NCI-H187 treated with DMSO at 0.1 percent for 48 hours (cell line): ENCODE results near the gene EXOG.
"Not testable (repeated sequence)": the region's sequence is repeated elsewhere in the genome, so short reads cannot be mapped to it uniquely, and the experiment has no call there.

Source experiments
- DNase-seq: peaks from one replicate; lab custom pipeline; 2025; lab: John Stamatoyannopoulos, UW

Gene EXOG

DNA sequence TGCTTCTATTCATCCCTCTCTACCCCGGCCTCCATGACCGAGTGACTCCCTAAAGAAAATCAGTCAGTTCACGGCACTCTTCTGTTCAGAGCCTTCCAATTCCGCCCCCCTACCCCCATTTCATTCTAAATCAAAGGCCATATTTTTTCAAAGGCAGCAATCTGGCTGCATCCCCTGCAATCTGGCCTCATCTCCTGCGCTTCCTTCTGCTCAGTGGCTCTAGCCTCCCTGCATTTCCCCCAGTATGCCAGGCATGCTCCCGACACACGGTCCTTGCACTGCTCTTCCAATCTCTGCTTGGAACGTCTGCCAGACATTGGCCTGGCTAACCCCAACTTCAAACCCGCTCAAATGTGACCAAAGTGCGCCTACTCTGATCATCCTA lies 67.7 kb downstream of the EXOG start:
- DNase-seq: no peak

DNA sequence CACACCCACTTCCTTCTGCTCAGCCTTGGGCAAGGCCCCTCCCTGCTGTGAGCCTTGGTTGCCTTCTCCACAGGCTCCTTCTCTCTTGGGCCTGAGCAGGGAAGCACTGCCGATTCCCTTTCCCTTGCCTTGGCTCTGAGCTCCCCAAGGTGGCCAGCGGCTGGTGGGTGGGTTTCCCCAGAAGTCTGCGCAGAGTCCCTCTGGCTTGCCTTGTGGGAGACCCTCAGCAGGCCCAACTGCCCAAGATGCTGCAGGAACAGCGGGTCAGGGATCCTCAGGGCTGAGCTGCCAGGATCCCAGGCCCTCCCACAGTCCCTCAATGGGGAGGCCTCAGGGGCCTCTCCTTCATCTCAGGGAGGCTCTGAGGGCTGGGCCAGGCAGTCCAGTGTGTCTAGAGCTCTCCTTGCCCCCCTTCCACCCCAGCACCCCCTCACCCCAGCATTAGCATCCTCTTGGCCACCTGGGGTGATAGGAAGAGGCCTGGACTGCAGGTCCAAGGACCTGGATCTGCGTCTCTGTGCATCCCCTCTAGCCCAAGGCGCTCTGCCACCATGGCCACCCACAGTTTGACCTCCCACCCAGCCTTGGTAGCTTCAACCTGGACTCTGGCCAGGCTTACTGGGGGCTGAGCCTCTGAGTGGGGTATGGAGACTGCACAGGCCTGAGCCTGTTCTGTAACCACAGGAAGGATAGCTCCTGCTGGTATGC lies 68.6 kb downstream of the EXOG start:
- DNase-seq: no peak

DNA sequence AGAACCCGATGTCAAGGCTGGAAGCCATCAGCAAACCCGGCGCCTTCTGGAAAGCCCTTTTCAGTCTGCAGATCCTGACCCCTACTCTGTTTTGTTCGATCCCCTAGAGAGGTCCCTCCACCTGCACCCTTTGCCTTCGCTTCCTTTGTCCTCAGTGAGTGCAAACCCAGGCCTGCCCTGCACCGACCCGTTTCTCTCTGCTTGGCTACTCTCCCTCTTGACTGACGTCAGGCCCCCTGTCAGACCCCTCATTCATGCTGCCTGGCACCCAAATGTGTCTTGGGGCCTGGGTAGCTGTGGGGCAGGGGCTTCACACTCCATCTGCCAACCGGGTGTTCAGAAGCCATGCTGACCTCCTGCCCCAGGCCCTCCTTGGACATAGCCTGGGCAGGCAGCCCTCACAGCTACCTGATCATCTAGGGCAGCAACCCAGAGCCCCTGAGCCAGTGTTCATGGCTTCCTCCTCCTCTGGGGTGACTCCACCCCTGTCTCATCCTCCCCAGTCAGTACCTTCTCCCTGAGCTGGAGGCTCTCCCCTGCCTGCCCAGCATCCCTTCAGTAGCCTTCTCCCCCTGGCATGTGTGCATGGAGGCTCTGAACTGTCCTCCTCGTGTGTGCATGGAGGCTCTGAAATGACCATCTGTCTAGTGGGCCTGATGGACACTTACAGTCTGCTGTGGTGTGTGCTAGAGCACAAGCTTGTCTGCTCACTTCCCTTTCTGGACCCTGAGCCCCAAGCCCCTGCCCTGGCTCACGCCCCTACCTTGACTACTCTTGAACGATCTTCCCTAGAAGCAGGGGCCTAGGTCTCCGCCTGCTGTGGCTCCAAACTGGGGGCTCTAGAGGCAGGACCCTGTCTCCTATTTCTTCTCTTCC lies 69.4 kb downstream of the EXOG start:
- DNase-seq: no peak

DNA sequence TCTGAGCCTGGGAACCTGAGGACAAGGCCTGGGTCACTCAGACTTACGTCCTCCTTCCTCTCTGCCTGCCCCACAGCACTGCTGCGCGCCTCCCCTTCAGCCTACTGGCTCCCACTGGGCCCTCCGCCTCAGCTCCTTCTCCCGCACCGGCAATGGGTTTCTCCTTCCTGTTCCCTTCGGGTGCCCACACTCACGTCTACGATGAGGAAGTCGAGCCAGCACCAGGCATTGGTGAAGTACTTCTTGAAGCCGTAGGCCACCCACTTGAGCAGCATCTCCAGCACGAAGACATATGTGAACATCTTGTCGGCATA lies 70.0 kb downstream of the EXOG start:
- DNase-seq: no peak

DNA sequence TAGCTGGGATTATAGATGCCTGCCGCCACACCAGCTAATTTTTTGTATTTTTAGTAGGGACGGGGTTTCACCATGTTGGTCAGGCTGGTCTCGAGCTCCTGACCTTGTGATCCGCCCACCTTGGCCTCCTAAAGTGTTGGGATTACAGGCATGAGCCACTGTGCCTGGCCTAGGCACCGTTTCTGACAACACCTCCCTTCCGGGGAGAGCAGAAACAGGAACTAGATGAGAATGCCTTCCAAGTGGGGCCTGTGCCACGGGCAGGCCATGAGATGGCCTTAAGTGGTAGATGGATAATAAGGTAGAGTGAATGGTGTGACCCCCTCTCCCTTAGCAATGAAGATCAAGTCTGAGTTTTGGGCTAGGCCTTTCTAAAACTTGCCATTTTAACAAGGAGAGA lies 70.7 kb downstream of the EXOG start:
- DNase-seq: not testable (repeated sequence)

DNA sequence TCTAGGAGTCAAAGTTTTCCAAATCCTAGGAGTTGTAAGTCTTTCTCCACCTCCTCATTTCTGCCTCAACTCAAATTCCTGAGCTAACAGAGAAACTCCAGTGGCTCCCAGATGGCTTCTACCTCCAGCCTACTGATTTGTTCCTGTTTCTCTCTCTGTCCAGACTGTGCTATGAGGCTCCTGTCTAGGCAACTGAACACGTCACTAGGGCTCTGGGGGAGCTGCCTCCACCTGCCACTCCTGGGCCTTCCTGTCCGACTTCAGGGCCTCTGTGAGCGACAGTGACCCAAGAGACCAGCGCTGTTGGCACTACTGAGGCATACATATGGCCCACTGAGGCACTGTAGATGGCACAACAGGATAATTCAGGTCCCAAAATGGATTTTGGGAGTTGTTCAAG lies 71.4 kb downstream of the EXOG start:
- DNase-seq: no peak

DNA sequence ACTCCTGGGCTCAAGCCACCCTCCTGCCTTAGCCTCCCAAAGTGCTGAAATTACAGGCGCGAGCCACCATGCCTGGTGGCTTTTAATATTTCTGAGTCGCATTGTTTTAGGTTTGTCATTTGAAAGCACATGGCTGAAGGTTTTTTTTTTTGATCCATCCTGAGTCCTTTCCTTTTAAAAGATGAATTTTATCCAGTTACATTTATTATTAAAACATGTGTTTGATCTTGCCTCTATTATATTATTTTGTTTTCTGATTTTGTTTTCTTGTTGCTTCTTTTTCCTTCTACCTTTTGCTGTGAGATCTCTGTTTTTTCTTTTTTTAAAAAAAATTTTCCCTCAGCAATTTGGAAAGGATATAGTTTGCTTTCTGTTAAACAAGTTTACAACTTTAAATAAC lies 77.0 kb downstream of the EXOG start:
- no peak for DNase-seq

DNA sequence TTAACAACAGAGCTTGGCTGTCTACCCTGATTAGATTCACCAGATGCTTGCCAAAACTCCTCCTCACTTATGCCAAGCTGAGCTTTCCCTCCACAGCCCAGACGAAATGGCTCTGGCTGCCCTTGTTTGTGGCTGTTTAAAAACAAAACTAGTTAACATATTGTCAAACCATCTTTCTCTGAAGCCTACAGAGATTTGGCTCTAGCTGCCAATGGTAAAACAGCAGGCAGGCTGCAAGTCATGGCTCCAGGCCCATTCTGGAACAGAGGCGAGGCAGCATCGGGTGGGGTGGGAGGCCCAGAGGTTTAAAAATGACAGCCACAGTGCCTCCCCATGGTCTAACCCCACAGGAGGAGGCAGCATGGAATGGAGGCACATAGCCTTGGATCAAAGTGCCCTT lies 77.4 kb downstream of the EXOG start:
- no peak for DNase-seq

DNA sequence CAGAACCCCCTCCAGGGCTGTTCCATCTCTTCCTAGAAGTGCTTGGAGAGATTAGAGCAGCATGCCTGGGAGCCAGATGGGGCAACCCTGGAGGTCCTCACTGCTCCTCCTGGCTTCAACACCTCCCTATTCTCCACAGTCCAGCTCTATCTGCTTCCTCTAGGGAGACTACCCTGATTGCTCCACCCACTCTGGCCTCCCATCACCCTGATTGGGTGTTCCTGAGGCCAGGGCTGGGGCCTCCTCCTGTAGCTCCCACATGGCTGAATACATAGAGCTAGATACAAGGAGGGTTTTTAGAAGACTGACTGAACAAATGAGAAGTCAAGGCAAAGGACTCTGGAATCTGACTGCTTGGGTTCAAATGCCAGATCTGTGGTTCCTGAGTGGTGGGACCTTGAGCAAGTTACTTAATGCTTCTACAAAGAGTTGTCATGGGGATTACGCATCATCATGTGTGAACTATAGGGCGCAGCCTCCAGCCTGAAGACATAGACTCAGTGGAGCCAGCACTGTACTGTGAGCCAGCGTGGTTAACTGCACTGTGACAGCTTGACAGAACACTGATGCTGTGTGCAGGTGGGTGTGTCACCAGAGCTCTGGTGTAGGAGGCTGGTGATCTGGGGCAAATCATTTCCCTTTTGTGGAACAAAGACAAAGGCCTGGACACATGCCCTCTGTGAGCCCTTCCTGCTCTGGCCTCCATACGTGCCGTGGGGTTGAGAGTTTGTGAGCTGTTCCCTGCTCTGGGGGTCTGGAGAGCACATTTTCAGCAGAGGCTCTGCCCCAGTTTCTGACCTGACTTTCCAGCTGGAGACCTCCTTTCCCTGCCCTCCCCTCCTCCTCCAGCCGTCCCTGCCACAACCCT lies 78.5 kb downstream of the EXOG start:
- DNase-seq: no peak

DNA sequence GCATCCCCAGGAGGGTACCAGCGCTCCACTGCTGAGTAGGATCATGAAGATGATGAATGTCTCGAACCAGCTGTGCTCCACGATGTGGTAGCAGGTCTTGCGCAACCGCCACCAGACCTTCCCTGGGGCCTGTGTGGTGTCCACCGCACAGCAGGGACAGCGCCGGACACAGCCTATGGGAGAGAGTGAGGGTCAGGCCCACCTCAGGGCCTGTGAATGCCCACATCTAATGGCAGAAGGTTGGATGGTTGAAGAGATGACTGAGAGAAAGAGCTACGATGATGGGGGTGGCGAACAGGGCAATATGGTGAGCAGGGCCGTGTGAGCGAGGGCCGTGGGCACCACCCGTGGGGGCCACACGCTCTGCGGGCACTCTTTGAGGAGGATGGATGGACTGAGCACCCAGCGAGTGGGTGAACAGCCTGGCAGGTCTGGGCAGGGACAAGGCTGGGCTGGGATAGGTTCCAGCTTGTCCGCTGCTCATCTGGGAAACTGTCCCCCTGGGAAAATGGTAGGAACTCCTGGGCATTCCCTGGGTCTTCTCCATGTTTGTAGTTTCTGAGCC lies 79.2 kb downstream of the EXOG start:
- no peak for DNase-seq
